K562 (cell line): Measurements from ENCODE around the gene CNTFR. TPM values are rescaled to one million over a fixed set of nuclear protein-coding genes. Genes with fewer than 3 reads are reported as not detected.

Experiments
- ATAC-seq: fragments of 200-7000 bp; cut with Tn5 transposase; 3 replicates; pipeline ENCODE4 v1.9.1; 2020; ENCODE audit warnings: moderate library complexity
- BruUV-seq: library from RNA; stranded (reverse); fragments of 400-500 nt; replicated peaks from 2 replicates; lab custom pipeline; 2021; lab: Mats Ljungman, UMichigan
- CTCF ChIA-PET: fragments of 300-600 bp; formaldehyde crosslinking; extraction: SDS; loops from one replicate; lab custom pipeline; 2021; ENCODE audit warnings: low intra/inter-chr PET ratio; lab: Yijun Ruan, JAX
- POLR2A ChIA-PET: fragments of 300-600, 350-650 bp; sonication (Branson Sonifier 250); formaldehyde crosslinking; extraction: SDS; loops from one replicate; lab custom pipeline; 2021; ENCODE audit warnings: antibody characterized with exemption, inconsistent platforms; lab: Yijun Ruan, JAX
- DNase-seq, 4 experiments: peaks; one replicate each; pipeline versions ENCODE4 v3.0.0 to v3.0.0-alpha.2; 2011 to 2018; ENCODE audit warnings: low spot score in 3 of 4, mixed read lengths in 3 of 4; ENCODE audit errors: extremely low read depth in 1 of 4
- FAIRE-seq: peaks from 2 replicates; lab custom pipeline; 2011; peaks lifted over from hg19 to GRCh38; lab: Jason Lieb, UNC
- H2AFZ ChIP-seq: 2 replicates; pipeline ENCODE4 v1.6.0; 2011; ENCODE audit warnings: low read depth, low read length, control low read depth, inconsistent platforms
- H3K27ac ChIP-seq: fragments of 200-600 bp; 3 replicates; pipeline ENCODE4 v1.8.0; 2011; ENCODE audit warnings: low read depth, mild to moderate bottlenecking, control low read depth, inconsistent platforms, low read length, moderate library complexity, mixed read lengths; ENCODE audit errors: extremely low read depth
- H3K27me3 ChIP-seq, 2 experiments: fragments of 300-600 bp in 1 of 2; 2 replicates in 1 of 2; 3 replicates in 1 of 2; pipeline versions ENCODE4 v1.6.0 to v1.8.0; 2011; ENCODE audit warnings: inconsistent platforms in 2 of 2, low read length in 2 of 2, mild to moderate bottlenecking in 1 of 2, mixed read lengths in 1 of 2, moderate library complexity in 1 of 2; ENCODE audit not compliant: control insufficient read depth in 2 of 2, insufficient read depth in 2 of 2
- H3K36me3 ChIP-seq: fragments of 300-600 bp; 3 replicates; pipeline ENCODE4 v1.8.0; 2011; ENCODE audit warnings: mild to moderate bottlenecking, low read length, inconsistent platforms; ENCODE audit not compliant: control insufficient read depth, insufficient read depth
- H3K4me1 ChIP-seq, 2 experiments: fragments of 200-600 bp in 1 of 2; replicated peaks in 1 of 2; 2 replicates in 1 of 2; 3 replicates in 1 of 2; pipeline versions ENCODE4 v1.5.1 to v1.8.0; 2011; ENCODE audit warnings: inconsistent platforms in 2 of 2, low read length in 2 of 2, mild to moderate bottlenecking in 1 of 2, mixed read lengths in 1 of 2, moderate library complexity in 1 of 2; ENCODE audit not compliant: control insufficient read depth in 2 of 2, insufficient read depth in 2 of 2
- H3K4me2 ChIP-seq: 2 replicates; pipeline ENCODE4 v1.6.1; 2011; ENCODE audit warnings: low read length, control low read depth, inconsistent platforms, mixed read lengths; ENCODE audit not compliant: insufficient read depth
- H3K4me3 ChIP-seq: fragments of 200-600 bp; sonication (generic), shearing (Covaris generic); 2 replicates; pipeline ENCODE4 v1.5.1; 2016; ENCODE audit warnings: control low read depth, inconsistent platforms
- H3K79me2 ChIP-seq: fragments of 200-600 bp; 3 replicates; pipeline ENCODE4 v1.8.0; 2011; ENCODE audit warnings: low read length, inconsistent platforms; ENCODE audit not compliant: control insufficient read depth, insufficient read depth
- H3K9ac ChIP-seq, 2 experiments: 2 replicates each; pipeline versions ENCODE4 v1.6.0 to v1.6.1; 2011; ENCODE audit warnings: low read depth in 2 of 2, low read length in 2 of 2, control low read depth in 1 of 2, inconsistent platforms in 1 of 2, mild to moderate bottlenecking in 1 of 2, mixed read lengths in 1 of 2; ENCODE audit not compliant: insufficient read depth in 1 of 2
- H3K9me1 ChIP-seq: one replicate; pipeline ENCODE4 v1.6.0; 2011; ENCODE audit warnings: inconsistent platforms, mild to moderate bottlenecking, low read length, moderate library complexity; ENCODE audit not compliant: control insufficient read depth, insufficient read depth
- H3K9me3 ChIP-seq: replicated peaks from 2 replicates; pipeline ENCODE4 v1.5.1; 2011; ENCODE audit warnings: low read depth, low read length, inconsistent platforms; ENCODE audit not compliant: control insufficient read depth, insufficient read depth
- H4K20me1 ChIP-seq: replicated peaks from 2 replicates; pipeline ENCODE4 v1.6.1; 2011; ENCODE audit warnings: low read length, inconsistent platforms, mixed read lengths; ENCODE audit not compliant: control insufficient read depth, insufficient read depth
- ATF1 ChIP-seq, 2 experiments: fragments of 450-650 bp in 1 of 2; IDR thresholded peaks; 2 replicates each; pipeline ENCODE4 v1.6.1; 2016; ENCODE audit warnings: missing compliant biosample characterization in 1 of 2, missing genetic modification characterization in 1 of 2
- EP400 ChIP-seq: fragments of 450-650 bp; IDR thresholded peaks from 2 replicates; pipeline ENCODE4 v1.6.1; 2017; ENCODE audit warnings: antibody characterized with exemption, mild to moderate bottlenecking, moderate library complexity
- L3MBTL2 ChIP-seq: fragments of 450-650 bp; IDR thresholded peaks from 2 replicates; pipeline ENCODE4 v1.6.1; 2016; ENCODE audit warnings: mild to moderate bottlenecking, moderate library complexity
- POLR2G ChIP-seq: fragments of 200-400 bp; formaldehyde crosslinking; IDR thresholded peaks from 2 replicates; pipeline ENCODE4 v1.6.1; 2017; ENCODE audit warnings: low read depth, mild to moderate bottlenecking, antibody characterized with exemption, low read length, moderate library complexity
- SP2 ChIP-seq: IDR thresholded peaks from 2 replicates; pipeline ENCODE4 v1.6.1; 2011; ENCODE audit warnings: mild to moderate bottlenecking, low read depth, low read length, moderate library complexity; ENCODE audit not compliant: poor library complexity, severe bottlenecking; ENCODE audit errors: extremely low read depth
- SREBF1 ChIP-seq: fragments of 150-350 bp; IDR thresholded peaks from 2 replicates; pipeline ENCODE4 v1.6.1; 2014; ENCODE audit warnings: antibody characterized with exemption, low read depth, low read length, borderline replicate concordance
- ZNF263 ChIP-seq: sonication (generic); formaldehyde crosslinking; IDR thresholded peaks from 2 replicates; pipeline ENCODE4 v1.8.0; 2022; ENCODE audit warnings: mild to moderate bottlenecking, missing genetic modification reagents, borderline replicate concordance
- WGBS: fragments of 100-300 bp; shearing (Covaris generic); methylation state at CpG from one replicate; pipeline ENCODE4 v1.1.6; 2016; ENCODE audit warnings: low coverage, mixed read lengths; ENCODE audit not compliant: insufficient coverage; ENCODE audit errors: missing lambda C conversion rate; 5-methylcytosine and 5-hydroxymethylcytosine counted together
- in situ Hi-C: fragments of 300-500 bp; cut with MboI; formaldehyde crosslinking; loops from 4 replicates; pipeline ENCODE4 v1.15.0; 2018; ENCODE audit warnings: inconsistent platforms, mixed read lengths
- intact Hi-C: fragments of 100-400 bp; cut with micrococcal nuclease; formaldehyde crosslinking; loops from 2 replicates; pipeline ENCODE4 v1.14.2; 2022
- polyA plus RNA-seq, 8 experiments: library from polyadenylated mRNA; depleted of rRNA in 4 of 8; stranded (reverse) in 5 of 8; unstranded in 3 of 8; fragments of >200 nt; fragmentation: Nextera tagmentation in 2 of 8; fragmentation: Illumina TruSeq in 1 of 8; extraction: Ambion mirVana in 2 of 8; extraction: Trizol in 1 of 8; gene quantifications; 2 replicates each; pipeline versions ENCODE4 v1.2.1 to v1.2.3, GENCODE V29; 2011 to 2014; ENCODE audit warnings: inconsistent platforms in 1 of 8, missing spikeins in 1 of 8
- total RNA-seq, 7 experiments: library from RNA; depleted of rRNA in 6 of 7; stranded (reverse); fragments of >200 nt in 6 of 7; fragmentation: Illumina TruSeq in 2 of 7; extraction: Trizol in 2 of 7; gene quantifications; 2 replicates each; pipeline versions ENCODE4 v1.2.1 to v1.2.3, GENCODE V29; 2011 to 2021; ENCODE audit warnings: low replicate concordance in 1 of 7
- TF ChIP-seq, protein P1 (sequence below): fragments of 200-800 bp; sonication (Bioruptor generic); IDR thresholded peaks from 2 replicates; pipeline ENCODE4 v1.6.1; 2017; ENCODE audit warnings: missing genetic modification characterization, missing compliant biosample characterization
- TF ChIP-seq, protein P2 (sequence below), 3 experiments: fragments of 200-800 bp in 1 of 3; sonication (Bioruptor generic) in 1 of 3; sonication (generic) in 1 of 3; formaldehyde crosslinking in 1 of 3; IDR thresholded peaks; 2 replicates each; pipeline versions ENCODE4 v1.6.1 to v1.8.0; 2016 to 2022; ENCODE audit warnings: mild to moderate bottlenecking in 2 of 3, missing compliant biosample characterization in 2 of 3, missing genetic modification characterization in 2 of 3, missing genetic modification reagents in 1 of 3
- TF ChIP-seq, protein P3 (sequence below): fragments of 450-650 bp; formaldehyde crosslinking; IDR thresholded peaks from 2 replicates; pipeline ENCODE4 v1.4.0; 2020; ENCODE audit warnings: mild to moderate bottlenecking, moderate library complexity
- TF ChIP-seq, protein P4 (sequence below): sonication (generic); formaldehyde crosslinking; IDR thresholded peaks from 2 replicates; pipeline ENCODE4 v1.5.0; 2020; ENCODE audit warnings: missing genetic modification reagents

CNTFR gene
- total and polyA plus RNA-seq, 9 of the 15 experiments (the other 6 are each of a cell fraction or from before 2014, with no cell fraction given): not detected

DNA sequence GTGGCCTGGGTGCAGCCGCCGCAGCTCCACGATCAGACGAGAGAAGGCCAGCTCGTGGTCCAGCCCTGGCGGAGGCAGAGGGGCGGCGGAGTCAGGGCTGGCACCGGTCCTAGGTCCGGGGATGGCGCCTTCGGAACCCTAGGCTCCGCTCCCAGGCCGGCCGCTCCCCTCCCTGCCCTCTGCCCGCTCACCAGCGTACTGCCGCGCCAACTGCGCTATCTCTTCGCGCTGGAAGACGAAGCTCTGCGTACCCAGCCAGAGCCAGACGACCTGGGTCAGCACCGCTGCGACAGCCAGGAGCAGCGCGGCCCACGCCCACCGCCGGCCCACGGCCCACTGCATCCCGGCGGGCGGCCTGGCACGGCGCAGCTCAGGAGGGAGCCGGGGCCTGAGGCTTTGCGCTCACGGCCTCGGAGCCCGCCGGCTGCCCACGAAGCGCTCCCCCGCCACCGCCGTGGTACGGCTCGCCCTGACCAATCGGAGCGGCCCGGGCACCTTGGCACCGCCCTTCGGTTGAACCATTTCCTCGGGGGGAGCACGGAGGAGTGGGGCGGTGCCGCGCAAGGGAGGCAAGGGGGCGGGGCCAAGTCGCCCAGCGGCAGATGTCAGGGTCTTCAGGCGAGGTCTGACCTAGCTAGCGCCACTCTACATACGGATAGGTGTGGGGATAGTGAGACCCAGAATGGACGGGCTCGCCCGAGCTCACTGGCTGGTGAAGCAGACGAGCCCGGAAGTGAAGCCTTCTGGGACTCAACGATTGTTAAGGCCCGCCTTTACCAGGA is 48.0 kb upstream of the CNTFR start, which contains the start of gene SIGMAR1:
Gene SIGMAR1 (minus strand): TSS at position 432 of the 782 bp plus-strand sequence. CDS start 90 bp downstream, at position 342.
- FAIRE-seq: peak; percentile 44
- intact Hi-C loops: no loop called here
- peak; percentile 12; the same call in 1 of the 2 replicates for TF ChIP-seq EP400
- no peak for TF ChIP-seq SP2
- TF ChIP-seq, protein P1, sequence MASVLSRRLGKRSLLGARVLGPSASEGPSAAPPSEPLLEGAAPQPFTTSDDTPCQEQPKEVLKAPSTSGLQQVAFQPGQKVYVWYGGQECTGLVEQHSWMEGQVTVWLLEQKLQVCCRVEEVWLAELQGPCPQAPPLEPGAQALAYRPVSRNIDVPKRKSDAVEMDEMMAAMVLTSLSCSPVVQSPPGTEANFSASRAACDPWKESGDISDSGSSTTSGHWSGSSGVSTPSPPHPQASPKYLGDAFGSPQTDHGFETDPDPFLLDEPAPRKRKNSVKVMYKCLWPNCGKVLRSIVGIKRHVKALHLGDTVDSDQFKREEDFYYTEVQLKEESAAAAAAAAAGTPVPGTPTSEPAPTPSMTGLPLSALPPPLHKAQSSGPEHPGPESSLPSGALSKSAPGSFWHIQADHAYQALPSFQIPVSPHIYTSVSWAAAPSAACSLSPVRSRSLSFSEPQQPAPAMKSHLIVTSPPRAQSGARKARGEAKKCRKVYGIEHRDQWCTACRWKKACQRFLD (CRISPR knock-in tag): no peak
- peak; percentile 53; the same call in 1 of the 2 replicates for TF ChIP-seq ZNF263 (CRISPR knock-in tag)
- no peak for TF ChIP-seq ATF1 (CRISPR knock-in tag; IDR thresholded peaks at IDR 0.05)
- 0 out of 2 replicates have a peak, but pooled peaks have one; percentile 31 for TF ChIP-seq ATF1 (tag; IDR thresholded peaks at IDR 0.05)
- TF ChIP-seq, protein P2, sequence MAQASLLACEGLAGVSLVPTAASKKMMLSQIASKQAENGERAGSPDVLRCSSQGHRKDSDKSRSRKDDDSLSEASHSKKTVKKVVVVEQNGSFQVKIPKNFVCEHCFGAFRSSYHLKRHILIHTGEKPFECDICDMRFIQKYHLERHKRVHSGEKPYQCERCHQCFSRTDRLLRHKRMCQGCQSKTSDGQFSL (CRISPR knock-in tag; IDR thresholded peaks at IDR 0.05): no peak
- TF ChIP-seq, protein P2 (tag; IDR thresholded peaks at IDR 0.05): no peak
- TF ChIP-seq POLR2G: peak; percentile 85
- TF ChIP-seq, protein P3, sequence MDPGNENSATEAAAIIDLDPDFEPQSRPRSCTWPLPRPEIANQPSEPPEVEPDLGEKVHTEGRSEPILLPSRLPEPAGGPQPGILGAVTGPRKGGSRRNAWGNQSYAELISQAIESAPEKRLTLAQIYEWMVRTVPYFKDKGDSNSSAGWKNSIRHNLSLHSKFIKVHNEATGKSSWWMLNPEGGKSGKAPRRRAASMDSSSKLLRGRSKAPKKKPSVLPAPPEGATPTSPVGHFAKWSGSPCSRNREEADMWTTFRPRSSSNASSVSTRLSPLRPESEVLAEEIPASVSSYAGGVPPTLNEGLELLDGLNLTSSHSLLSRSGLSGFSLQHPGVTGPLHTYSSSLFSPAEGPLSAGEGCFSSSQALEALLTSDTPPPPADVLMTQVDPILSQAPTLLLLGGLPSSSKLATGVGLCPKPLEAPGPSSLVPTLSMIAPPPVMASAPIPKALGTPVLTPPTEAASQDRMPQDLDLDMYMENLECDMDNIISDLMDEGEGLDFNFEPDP (CRISPR knock-in tag): no peak
- 0 out of 2 replicates have a peak, but pooled peaks have one; percentile 16 for TF ChIP-seq SREBF1
- TF ChIP-seq, protein P4, sequence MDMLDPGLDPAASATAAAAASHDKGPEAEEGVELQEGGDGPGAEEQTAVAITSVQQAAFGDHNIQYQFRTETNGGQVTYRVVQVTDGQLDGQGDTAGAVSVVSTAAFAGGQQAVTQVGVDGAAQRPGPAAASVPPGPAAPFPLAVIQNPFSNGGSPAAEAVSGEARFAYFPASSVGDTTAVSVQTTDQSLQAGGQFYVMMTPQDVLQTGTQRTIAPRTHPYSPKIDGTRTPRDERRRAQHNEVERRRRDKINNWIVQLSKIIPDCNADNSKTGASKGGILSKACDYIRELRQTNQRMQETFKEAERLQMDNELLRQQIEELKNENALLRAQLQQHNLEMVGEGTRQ: peak; percentile 41
- TF ChIP-seq L3MBTL2: peak; percentile 85

More for the DNA sequence above, 48.0 kb upstream of the CNTFR start, which contains the start of gene SIGMAR1:
- ChIA-PET POLR2A (interaction anchor here (0.8 to 1.7 kb wide), 3 partner anchors 9 to 14 kb away, joined by 4 to 7 read pairs (median 6); partner anchors contain the start of gene GALT), CTCF (no interaction called here)
- H3K4me2 ChIP-seq: peak within 1 kb of the TSS; percentile 82
- ATAC-seq (peak; percentile 92), DNase-seq (peak; percentile 78 to 88 (median 82))
- H2AFZ ChIP-seq: peak within 1 kb of the TSS; percentile 92
- peaks cover 5 to 23% of the 10 kb centered on the region in 2 experiments; a peak in 4 of 5 replicates for H3K4me1 ChIP-seq
- no peaks in the 10 kb centered on the region for H3K9me3 ChIP-seq
- H3K9ac ChIP-seq: peak within 1 kb of the TSS; percentile 73 to 96
- H3K27me3 ChIP-seq: no peaks in the 10 kb centered on the region
- BruUV-seq: no TSS peak
- peak within 1 kb of the TSS; percentile 54 for H3K4me3 ChIP-seq
- WGBS: 13% methylated on average over 51 of the region's 74 CpGs
- 0 out of 2 replicates have a peak, but pooled peaks cover 4% of the 10 kb centered on the region for H4K20me1 ChIP-seq
- H3K9me1 ChIP-seq: no peaks in the 10 kb centered on the region
- H3K79me2 ChIP-seq: peaks cover 18% of the 10 kb centered on the region
- H3K27ac ChIP-seq: peak within 1 kb of the TSS; percentile 65
- in situ Hi-C loops: no loop called here
- peaks cover 14% of the 10 kb centered on the region; the same call in 1 of the 3 replicates for H3K36me3 ChIP-seq
